Stimulated activated CD4-positive, alpha-beta T cell treated with anti-CD3 and anti-CD28 coated beads, TNF-alpha, amount 100 ng/mL, for 1 hour (primary cell): Measurements from ENCODE around the gene PRKCB.

Source experiments
- DNase-seq, 3 donors: peaks; one replicate each; pipeline ENCODE4 v3.0.0-alpha.2; 2020; ENCODE audit warnings: low read depth in 3 of 3, low spot score in 1 of 3

Gene PRKCB

DNA sequence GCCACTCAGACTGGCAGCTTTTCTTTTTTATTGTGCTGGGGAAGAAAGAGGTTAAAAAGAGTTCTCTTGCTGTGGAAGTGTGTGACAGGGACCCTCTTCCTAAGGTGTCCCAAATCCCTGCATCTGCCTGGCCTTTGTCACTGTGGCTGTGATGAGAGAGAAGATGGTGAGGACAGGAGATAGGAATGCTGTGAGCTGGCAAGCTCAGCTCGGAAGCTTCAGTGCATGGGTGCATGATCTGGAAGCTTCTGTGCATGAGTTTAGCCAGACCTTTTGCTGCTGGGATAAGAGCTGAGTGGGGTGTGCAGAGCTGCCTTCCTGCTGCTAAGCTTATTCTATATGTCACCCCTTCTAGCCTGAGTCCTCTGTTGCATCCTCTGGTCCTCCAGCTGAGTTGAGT, 317.0 kb downstream of the PRKCB start:
- no peak for DNase-seq

DNA sequence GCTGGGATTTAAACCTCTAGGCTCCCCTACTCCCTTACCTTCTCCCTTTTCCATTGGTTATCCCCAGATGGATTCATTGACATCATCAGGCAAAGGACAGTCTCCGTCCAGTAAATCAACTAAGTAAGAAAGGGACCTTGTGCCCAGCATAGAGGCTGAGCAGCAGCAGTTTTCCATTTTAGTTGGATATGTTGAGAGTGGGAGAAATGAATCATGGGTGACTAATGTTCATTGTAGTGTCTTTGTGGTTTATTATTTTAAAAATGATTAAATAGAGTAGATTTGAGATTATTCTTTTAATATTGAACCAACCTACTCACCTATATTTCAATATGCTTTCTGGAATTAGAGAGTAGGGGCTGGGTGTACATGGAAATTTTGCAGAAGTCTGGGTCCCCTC, 321.0 kb downstream of the PRKCB start:
- no peak for DNase-seq

DNA sequence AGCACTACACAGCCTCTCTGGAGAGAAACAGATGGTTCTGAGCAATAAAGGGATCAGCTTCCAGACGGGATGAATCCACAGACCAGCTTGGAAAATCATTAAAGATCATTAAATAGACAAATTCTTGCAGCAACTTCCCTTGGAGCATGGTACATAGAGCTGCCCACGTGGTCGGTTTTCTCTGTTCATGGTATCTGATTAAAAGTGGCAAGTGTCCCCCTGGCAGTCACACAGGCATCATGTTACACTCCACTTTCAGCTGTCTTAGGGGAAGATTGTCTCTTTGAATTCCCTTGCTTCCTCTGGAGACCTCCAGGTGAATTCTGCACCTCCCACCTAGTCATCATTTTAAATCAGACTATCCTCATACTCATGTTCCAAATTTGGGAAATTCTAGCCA, 328.2 kb downstream of the PRKCB start:
- no peak for DNase-seq

DNA sequence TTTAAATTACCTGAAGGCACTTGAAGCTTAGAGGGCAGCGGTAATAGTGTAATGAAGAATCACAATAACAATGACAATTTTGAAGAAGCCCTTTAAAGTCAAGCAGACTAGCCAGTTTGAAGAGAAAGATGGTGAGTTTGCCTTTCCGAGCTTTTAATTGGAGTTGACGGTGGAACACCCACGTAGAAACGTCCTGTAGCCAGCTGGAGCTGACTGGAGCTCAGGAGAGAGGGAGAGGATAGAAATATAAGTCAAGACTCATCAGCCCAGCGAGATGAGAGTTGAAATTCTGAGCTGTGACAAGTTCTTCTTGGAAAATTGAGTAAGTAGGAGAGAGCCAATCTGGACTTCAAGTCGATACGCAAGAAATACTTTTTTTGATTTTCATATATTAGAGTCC, 328.6 kb downstream of the PRKCB start:
- DNase-seq: no peak

DNA sequence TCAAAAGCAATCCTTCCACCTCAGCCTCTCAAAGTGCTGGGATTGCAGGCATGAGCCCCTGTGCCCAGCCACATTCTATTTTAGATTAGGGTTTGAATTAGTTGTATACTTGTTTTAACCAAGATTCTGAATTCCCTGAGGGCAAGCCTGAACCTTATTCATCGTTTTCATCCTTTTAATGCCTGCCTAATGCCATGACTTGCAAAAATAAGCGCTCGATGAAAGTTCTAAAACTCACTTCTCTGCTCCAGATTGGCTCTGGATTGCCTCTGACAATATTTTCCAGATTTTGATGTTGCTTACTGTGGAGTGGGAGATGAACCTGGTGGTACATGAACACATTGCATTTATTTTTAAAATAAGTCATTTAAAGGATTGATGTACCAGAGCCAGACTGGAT, 329.5 kb downstream of the PRKCB start:
- no peak for DNase-seq

DNA sequence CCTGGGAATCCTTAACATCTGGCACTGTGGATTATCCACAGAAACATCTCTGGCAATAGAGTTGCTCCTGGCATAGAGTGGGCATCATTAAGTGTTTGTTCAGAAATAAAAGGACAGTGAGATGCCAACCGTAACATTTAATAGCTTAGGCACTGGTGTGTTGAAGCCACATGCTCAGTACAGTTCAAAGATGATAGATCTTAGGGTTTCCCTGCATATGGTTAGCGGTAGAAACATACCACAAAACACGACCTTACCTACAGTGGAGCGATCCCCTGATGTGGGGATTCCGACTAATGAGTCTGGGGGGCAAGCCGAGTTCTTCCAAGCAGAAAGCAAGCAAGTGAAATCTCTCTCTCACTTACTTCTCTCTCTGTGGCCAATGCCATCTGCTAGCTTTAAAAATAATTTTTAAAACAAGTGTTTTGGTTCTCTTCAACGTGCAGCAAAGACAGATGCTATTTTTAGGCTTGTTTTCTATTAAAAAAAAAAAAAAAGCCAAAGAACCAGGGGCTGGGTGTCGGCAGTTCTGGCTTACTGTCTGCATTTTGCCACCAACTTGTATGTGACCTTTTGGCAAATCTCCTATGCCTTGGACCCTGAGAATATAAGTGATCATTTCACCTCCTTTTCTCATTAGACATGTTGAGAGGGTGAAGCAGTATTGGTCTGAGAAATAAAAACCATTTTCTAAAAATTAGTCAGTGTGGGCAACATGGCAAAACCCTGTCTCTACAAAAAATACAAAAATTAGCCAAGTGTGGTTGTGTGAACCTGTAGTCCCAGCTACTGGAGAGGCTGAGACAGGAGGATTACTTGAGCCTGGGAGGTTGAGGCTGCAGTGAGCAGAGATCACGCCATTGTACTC, 331.1 kb downstream of the PRKCB start:
- DNase-seq: no peak

DNA sequence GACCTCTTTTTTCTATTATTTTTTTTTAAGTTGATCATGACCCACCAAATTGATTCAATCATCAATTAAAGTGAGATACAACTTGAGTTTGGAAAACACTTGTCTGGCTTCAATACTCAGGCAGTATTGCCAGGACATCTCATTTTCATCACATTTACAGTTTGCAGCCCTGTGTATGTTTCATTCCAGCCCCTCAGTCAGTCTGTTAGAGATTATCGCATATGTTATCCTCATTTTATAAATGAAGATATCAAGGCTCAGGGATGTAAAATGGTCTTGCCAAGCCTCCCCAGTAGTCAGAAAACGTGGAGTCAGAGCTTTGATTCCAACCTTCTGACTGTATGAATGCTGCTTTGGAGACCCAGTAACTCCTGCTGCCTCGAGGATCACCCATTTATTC, 333.1 kb downstream of the PRKCB start:
- no peak for DNase-seq

DNA sequence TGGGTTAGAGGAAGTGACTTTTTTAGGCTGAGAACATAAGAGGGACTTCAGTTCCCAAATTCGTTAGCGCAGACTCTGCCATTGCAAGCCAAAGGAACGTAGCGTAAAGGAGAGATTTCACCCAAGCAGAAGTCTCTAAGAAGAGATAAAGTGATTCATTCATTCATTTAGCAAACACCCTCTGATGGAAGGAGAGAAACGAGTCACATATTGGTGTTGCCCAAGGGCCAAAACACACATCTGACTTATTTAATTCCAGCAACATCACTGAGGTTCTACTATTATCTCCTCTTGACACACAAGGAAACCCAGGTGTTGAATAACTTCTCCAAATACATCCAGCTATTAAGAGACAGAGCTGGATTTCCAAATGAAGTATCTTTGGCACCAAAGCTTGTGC, 334.6 kb downstream of the PRKCB start:
- DNase-seq: no peak

DNA sequence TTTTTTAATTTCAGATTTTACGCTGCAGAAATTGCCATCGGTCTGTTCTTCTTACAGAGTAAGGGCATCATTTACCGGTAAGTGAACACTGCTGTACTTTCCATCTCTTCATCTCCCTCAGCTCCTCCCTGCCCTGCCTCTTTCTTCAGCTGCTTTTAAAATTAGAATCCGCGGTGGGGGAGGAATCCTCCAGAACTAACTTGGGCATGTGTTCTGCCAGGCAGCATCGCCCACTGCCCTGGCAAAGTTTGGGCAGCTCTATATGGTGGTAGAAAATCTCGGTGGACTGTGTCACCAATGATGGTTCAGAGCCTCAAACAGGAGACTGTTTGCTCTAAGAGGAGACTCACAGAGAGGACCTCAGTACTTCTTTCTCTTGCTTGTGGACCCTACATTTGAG, 338.7 kb downstream of the PRKCB start:
- no peak for DNase-seq

DNA sequence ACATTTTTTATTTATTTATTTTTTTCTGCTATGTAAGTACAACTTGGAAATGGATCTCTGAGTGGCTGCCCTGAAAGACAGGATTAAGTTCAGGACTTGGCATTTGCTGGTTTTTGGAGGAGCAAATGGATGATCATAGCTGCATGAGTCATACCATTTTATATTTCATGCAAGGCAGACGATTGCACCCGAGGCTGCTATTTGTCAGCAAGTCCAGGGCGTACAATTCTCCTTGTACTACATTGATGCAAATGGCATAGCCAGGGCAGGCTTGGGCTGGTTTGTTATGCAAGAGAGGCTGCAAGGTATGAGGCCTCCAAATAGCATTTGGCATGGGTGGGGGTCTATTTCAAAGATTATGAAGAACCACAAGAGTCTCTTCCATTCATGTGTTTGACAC, 339.2 kb downstream of the PRKCB start:
- no peak for DNase-seq

DNA sequence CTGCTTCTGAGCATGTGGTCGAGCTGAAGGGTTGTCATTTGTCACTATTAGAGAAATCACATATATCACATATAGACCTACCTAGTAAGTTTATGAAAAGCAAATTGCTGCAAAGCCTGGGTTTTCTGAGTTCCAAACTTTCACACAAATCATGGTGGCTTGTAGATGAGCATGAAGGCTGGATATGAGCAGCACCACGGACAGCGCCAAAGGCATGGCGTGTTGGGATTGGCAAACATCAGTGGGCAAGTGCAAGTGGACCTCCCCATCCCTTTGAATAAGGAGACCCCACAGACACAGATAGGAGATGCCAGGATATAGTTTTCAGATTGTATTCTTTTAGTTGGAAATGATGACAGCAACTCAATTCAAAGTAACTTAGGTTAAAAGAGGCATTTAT, 342.7 kb downstream of the PRKCB start:
- peak in 1 of 3 donors; percentile 1 for DNase-seq

DNA sequence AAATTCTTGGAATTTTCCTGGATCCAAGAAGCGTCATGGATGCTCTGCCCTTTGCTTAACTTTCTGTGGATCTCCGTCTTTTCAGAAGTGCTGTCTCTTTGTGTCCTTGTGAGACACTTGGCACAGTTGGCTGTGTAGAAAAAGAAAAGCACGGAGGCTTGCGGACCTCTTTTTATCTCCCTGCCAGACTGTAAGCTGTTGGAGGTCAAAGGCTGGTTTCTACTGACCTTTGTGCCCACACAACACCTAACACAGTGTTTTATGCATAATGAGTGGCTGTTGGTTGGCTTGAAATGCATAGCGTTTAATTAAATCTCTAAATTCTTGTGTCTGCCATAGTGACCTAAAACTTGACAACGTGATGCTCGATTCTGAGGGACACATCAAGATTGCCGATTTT, 344.7 kb downstream of the PRKCB start:
- no peak for DNase-seq

DNA sequence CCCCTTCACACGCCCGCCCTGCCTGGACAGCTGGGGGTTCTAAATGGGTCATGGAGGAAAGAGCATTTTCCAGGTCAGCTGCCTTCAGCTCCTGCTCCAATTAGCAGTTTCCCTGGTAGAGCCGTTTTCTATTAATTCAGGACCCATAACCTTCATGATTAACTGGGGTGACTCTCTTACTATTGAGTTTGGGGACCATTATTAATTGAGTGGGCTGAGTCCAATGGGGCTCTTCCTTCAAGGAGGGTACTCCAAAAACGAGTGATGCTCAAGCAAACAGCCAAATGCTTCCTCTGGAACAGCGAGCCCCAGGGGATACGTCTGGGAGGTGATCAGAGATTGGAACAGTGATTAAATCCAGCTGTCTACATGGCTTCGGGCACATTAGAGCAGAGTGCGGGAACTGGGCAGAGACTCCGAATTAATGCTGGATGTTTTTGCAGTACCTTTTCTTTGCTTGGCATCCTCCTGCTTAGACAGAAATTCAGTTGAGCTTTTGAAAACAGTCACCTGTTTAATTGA, 352.3 kb downstream of the PRKCB start:
- DNase-seq: no peak

DNA sequence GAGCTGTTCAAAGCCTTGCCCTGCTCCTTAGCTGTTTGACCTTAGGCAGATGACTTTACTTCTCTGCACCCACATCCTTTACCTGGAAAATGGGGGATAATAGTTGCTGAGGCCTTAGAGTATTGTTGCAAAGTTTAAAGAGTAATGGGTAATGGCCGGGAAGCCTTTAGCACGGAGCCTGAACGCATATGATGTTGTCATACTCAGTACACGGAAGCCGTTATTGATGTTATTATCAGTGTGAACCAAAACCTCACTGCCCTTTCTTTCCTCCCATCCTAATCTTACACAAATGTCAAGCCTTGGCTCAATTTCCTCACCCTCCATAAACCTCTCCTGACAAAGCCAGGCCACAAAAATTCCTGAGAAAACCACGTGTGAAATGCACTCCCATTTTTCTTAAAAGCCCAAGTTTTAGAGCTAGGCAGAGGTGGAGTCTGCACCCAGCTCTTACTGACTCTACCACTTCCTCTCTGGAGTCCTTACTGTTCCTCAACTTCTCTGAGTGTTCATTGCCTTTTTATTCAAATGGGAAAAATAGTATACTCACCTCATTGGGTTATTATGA, 353.1 kb downstream of the PRKCB start:
- DNase-seq: no peak

DNA sequence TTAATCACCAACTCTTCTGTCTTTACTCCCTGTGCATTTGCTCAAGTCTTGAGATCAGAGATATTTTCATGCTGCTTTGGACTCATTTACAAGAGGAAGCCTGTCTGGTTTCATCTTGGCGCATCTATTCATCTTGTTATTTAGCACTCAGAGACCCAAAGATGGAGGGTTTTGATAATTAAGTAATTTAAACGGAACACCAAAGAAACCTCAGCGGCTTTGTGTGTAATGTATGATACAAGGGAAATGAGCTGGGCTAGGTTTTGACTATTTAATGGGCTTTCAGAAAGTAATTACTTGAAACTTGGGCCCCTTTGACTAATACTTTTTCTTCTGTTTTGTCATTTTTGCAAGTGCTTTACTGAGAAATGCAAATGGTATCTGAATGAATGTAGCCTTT, 354.2 kb downstream of the PRKCB start:
- DNase-seq: no peak

DNA sequence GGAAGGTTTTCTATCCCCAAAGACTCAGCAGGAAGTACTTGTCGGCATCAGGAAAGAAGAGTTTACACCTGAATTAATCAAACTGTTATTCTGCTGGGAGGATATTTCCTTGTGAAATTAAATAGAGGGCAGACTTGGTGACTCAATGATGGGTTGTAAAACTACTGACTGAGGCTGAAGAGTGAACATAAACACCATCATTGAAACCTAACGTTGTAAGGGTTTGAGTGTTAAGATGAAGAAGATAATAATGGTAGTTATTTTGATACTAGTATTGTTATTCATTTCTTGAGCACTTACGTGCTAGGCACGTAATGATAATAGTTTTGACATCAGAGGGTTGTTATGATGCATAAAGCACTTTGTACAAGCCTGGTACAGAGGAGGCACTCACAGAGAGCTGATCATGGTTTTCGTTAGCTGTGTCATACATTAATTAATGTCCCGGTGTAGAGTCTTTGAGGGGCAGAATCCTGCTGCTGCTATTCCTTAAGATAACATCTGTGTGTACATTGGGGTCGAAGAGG, 356.2 kb downstream of the PRKCB start:
- DNase-seq: no peak

DNA sequence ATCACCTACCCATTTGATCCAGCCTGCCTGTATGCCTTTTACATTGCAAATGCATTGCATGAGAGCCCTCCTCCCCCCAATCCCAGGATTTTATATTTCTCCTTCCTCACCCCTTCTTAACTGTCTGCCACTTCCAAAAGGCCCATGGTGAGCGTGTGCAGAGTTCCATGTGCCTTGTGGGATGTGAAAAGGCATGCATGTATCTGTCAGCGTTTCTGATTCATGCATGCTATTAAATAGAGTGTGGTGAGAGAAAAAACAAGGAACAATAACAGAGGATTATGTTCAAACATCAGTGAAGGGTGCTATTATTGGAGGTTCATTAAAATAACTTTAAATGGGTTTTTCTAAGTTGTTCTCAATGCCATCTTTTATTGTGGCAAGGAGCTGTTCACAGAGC, 359.4 kb downstream of the PRKCB start:
- DNase-seq: no peak

DNA sequence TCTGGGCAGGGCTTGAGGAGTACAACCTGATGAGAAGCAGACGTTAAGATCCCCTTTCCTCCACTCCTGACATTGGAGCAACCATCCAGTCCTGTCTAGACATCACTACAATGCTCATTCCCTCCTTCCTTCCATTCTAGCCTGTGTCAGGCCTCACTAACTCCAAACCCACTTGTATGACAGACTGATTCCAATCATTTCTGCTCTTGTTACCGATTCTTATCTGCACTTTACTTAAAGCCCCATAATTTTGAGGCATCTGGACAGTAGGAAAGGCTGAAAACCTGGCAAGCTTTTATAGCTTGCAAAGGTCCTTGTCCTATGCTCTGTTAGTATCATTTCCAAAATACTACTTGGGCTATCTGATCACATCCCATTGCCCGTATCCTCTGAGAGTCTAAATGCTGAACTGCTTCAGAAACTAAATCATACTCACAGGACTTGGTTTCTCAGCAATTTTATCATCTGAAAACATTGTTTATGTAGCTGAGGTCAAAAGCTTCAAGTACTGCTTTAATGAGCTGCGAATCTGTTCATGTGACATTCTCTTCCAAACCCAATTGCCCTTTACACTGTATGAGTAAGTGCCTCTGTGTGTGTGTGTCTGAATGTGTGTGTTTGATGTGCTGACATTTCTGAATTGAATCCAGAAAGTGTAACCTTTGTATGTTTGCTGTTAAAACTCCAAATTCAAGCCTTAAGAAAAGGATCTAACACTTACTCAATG, 363.2 kb downstream of the PRKCB start:
- no peak for DNase-seq

DNA sequence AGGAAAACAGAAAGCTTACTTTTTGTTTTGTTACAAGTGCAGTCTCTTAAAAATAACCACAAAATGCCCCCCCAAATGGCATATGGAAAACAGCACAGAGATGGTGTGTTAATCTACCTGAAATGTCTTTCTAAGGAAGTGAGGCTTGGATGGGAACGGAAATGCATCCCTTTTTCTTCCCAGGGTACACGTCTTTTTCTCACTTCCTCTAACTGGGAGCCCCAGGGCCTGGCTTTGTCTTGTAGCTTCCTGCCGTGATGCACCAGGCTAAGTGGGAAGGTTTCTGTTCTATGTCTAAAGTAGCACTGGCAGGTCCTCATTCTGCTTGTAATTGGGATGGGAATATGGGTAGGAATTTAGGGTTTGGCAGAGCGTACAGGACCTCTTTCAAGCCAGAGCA, 367.9 kb downstream of the PRKCB start:
- no peak for DNase-seq

DNA sequence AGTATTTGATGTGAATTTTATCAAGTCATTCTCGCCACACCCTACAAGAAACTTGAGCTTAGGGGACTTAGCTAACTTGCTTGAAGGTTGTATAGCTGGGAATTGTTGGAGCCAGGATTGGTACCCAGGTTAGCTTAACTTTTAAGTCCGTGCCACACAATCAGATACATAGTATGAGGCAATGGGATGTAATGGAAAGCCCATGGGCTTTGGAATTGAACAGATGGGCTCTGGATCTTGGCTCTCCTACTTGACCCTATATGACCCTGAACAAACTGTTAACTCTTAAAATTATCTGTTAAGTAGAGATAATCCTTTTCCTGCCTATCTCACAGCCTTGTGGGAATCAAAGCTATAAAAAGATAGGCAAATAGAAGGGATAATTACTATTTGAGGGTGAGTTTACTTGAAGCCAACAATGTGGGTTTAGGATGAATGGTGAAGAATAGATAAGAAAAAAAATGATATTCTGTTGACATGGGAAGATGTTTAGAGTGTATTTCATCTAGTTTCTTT, 368.4 kb downstream of the PRKCB start:
- DNase-seq: no peak

DNA sequence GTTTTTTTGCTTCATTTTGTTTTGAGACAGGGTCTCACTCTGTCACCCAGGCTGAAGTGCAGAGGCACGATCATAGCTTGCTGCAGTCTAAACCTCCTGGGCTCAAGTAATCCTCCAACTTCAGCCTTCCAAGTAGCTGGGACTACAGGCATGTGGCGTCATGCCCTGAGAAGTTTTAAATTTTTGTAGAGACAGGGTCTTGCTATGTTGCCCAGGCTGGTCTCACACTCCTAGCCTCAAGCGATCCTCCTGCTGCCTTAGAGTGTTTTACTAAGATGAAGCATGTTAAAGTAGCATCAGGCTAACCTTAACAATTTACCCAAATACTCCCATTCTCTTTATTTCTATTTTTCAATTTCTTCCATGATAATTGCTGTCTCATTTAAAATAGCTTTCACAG, 371.1 kb downstream of the PRKCB start:
- DNase-seq: no peak

DNA sequence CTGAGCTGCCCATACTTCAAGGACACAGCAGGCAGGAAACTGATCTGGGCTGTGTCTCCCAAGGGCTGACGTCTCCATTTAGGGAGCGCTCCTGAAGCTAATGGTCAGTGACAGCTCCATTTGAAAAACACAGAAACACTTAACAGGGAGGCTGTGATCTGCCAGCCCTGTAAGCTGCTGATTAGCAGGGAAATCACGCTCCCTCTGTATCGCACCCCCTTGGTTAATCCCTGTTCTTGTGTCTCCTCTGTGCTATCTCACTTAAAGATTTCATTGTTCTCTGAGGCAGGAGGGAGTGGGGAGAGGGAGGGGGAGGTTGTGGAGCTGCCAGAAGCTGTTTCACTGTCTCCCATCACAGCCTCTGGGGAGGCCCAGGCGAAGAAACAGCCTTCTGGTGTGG, 372.9 kb downstream of the PRKCB start:
- DNase-seq: no peak
